Activated CD8-positive, alpha-beta memory T cell treated with anti-CD3 and anti-CD28 coated beads for 48 hours (primary cell): ENCODE data around the gene NRGN.
"Not testable (repeated sequence)": the region's sequence is repeated elsewhere in the genome, so short reads cannot be mapped to it uniquely, and the experiment has no call there.

Experiments used
- DNase-seq, 3 experiments: peaks; one replicate each; pipeline ENCODE4 v3.0.0-alpha.2; 2020; ENCODE audit warnings: low read depth in 2 of 3, low spot score in 2 of 3

NRGN gene

GRCh38 chr11:124756033-124756752 lies 16.5 kb downstream of the NRGN start:
- DNase-seq: no peak

- DNase-seq: no peak
Observed at GRCh38 chr11:124756753-124757227, 17.0 kb downstream of the NRGN start.

- no peak for DNase-seq
Observed at GRCh38 chr11:124757320-124757719, 17.6 kb downstream of the NRGN start.

- DNase-seq: no peak
Observed at GRCh38 chr11:124758355-124759265, 18.9 kb downstream of the NRGN start.

- no peak for DNase-seq
Observed at GRCh38 chr11:124759266-124760204, 19.8 kb downstream of the NRGN start.

GRCh38 chr11:124760205-124760652 lies 20.5 kb downstream of the NRGN start:
- DNase-seq: no peak

- DNase-seq: no peak
Observed at GRCh38 chr11:124760806-124761205, 21.1 kb downstream of the NRGN start.

- no peak for DNase-seq
Observed at GRCh38 chr11:124761301-124762104, 21.8 kb downstream of the NRGN start.

GRCh38 chr11:124762105-124762623 lies 22.4 kb downstream of the NRGN start, which contains the start of gene ESAM:
Gene ESAM (minus strand): TSS chr11:124762290. CDS start chr11:124762154, 136 bp downstream.
- DNase-seq: no peak

GRCh38 chr11:124762624-124763155 lies 22.9 kb downstream of the NRGN start:
- DNase-seq: no peak

- peak in 2 of 3 experiments; percentile 69 to 86 for DNase-seq
Observed at GRCh38 chr11:124763156-124763947, 23.6 kb downstream of the NRGN start.

- DNase-seq: no peak
Observed at GRCh38 chr11:124766156-124766555, 26.4 kb downstream of the NRGN start.

GRCh38 chr11:124768914-124769313 lies 29.2 kb downstream of the NRGN start:
- no peak for DNase-seq

GRCh38 chr11:124769806-124770774 lies 30.3 kb downstream of the NRGN start:
- no peak for DNase-seq

GRCh38 chr11:124770959-124771358 lies 31.2 kb downstream of the NRGN start:
- DNase-seq: not testable (repeated sequence)

- no peak for DNase-seq
Observed at GRCh38 chr11:124776865-124777645, 37.3 kb downstream of the NRGN start.

GRCh38 chr11:124778281-124778680 lies 38.5 kb downstream of the NRGN start:
- no peak for DNase-seq
